NCI-H2029 treated with DMSO at 0.1 percent for 48 hours (cell line): ENCODE results near the gene PTF1A.

ENCODE experiments used
- DNase-seq: peaks from one replicate; lab custom pipeline; 2025; lab: John Stamatoyannopoulos, UW

The PTF1A gene, protein sequence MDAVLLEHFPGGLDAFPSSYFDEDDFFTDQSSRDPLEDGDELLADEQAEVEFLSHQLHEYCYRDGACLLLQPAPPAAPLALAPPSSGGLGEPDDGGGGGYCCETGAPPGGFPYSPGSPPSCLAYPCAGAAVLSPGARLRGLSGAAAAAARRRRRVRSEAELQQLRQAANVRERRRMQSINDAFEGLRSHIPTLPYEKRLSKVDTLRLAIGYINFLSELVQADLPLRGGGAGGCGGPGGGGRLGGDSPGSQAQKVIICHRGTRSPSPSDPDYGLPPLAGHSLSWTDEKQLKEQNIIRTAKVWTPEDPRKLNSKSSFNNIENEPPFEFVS

DNA sequence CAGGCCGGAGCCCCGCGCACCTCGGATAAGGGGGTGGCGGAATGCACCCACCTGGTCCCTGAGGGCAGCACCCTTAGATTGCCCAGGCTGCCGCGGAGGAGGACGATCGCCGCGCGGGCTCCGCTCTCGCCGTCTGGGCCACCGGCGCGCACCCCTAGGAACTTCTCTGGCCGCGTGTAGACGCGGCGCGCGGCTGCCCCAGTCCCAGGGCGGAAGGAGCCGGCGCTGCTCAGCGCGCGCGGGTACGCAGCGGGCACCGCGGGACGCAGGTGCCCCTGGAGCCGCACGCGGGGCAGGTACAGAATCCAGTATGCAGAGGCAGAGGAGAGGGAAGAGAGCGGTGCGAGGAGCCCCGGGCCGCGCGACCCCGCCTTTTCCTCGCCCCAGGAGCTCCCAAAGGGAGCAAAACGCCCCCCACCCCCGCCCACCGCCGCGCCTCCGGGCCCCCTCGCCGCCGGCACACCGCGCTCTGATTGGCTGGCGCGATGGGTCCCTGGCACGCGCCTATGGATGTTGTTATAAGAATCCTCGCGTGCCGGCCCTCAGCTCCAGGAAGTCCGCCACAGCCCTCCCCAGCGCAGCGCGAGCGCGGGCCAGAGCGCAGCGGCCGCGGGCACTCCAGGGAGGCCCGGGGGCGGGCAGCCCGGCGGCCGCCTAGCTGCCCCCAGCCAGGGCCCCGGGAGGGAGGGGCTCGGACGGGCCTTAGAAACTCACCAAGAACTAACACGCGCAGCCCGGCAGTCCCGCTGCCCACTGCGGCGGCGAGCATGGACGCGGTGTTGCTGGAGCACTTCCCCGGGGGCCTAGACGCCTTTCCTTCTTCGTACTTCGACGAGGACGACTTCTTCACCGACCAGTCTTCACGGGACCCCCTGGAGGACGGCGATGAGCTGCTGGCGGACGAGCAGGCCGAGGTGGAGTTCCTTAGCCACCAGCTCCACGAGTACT lies at the start of gene PTF1A:
Gene PTF1A, plus strand, starts transcription at position 549 of the 948 bp plus-strand sequence. Its CDS starts 219 bp downstream, at position 768.
- no peak for DNase-seq

DNA sequence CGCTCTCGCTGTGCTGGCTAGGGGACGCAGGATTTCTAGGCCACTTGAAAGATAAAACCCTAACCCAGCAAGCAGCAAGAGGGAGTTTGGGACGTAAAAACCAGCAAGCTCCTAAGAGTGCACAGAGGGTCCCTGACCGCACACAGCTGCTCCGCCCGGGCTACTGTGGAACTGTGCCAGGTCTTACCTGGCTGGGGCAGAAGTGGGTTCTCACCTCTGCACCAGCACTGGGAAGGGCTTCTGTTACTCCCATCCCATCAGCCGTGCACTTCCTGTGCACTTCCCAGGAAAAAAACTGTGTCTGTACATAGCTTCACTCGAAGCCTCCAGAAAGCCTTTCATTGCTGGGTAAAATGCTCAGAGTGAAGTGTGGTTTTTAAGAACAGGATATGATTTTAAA lies 45.9 kb upstream of the PTF1A start:
- no peak for DNase-seq

DNA sequence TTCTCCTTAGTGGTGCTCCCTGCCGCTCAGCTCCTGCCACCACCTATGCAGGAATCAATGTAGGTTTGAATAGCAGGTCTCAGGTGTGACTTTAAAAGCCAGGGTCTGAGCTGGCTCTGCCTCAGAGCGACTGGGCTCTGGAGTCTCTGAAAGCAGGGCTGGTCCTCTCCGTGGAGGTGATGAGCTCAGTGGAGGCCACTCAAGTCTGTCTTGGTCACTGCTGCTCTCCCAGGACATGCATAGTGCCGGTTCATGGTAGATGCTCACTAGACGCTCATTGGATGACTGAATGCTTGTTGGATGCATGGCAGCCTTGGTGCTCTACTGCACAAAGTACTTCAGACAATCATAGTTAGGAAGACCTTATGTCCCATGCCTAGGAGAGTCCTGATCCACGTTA lies 45.1 kb upstream of the PTF1A start:
- no peak for DNase-seq

DNA sequence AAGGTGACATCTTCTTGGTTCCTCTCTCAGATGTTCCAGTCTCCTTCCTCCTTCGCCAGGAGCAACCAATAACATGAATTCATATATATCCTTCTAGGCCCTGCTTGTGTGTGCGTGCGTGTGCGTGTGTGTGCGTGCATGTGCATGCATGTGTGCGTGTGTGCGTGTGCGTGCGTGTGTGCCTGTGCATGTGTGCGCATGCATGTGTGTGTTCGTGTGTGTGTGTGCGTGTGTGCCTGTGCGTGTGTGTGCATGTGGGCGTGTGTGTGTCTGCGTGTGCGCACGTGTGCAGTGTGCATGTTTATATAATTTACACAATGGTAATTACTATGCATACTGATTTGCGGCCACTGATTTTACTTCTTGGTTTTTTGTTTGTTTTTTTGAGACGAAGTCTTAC lies 43.9 kb upstream of the PTF1A start:
- no peak for DNase-seq

DNA sequence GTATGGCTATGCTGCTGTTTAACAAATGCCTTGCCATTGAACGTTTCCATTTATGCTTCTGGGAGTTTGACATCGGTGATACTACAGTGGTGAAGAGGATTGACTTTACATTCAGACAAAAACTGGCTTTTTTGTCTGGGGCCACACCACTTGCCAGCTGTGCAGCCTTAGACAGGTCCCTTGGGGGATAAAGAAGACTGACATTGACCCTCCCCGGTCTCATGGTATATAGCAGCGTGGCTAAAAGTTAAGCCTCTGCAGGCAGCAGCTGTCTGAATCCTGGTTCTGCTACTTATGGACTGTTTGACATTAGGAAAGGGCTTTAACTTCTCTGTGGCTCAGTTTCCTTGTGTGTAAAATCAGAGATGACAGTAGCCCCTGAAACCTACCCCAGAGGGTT lies 42.0 kb upstream of the PTF1A start:
- no peak for DNase-seq

DNA sequence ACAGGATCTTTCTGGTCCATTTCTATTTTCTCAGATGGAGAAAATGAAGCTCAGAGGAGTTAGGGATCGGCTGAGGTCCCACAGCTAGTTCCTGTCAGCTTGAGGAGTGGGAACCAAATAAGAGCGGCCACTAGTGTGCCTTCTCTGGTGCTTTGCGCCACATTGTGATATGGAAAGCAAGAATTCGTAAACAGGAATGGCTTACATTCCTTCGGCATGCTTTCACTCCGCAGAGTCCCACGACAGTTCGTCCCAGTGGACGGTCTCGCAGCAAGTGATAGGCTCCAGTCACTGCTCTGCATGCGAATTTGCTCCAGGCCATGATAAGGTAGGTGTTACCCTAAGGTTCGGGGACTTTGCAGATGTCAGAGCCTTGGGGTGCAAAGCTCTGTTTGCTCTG lies 41.5 kb upstream of the PTF1A start:
- DNase-seq: no peak

DNA sequence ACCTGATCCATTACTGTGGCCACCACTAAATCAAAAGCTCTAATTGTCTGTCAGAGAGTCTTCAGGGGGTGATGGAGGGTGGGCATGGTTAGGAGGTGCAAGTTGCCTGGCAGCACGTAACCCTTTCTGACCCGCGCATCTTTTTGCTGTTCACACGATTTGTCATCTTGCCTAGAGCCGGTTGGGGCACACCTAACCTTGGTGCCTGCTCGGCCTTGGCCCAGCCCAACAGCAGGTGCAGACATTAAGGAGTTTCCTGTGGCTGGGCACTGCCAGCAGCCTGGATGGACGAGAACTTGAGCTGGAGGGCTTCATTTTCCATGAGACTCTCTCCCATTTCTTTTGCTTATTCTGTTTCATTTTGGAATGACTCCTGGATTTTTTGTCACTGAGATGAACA lies 41.0 kb upstream of the PTF1A start:
- DNase-seq: no peak

DNA sequence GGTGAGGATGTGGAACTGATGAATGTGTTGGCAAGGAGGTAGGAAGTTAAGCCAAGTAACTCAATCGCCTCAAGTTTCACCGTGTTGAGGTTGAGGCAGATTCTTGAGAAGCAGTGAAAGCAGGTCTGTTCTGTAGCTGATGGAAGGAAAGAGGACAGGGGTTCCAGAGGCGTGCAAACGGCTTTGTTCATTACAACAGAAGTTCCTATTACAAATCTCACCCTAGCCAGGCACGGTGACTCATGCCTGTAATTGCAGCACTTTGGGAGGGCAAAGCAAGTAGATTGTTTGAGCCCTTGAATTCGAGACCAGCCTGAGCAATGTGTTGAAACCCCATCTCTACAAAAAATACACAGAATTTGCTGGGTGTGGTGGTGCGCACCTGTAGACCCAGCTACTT lies 36.9 kb upstream of the PTF1A start:
- DNase-seq: no peak

DNA sequence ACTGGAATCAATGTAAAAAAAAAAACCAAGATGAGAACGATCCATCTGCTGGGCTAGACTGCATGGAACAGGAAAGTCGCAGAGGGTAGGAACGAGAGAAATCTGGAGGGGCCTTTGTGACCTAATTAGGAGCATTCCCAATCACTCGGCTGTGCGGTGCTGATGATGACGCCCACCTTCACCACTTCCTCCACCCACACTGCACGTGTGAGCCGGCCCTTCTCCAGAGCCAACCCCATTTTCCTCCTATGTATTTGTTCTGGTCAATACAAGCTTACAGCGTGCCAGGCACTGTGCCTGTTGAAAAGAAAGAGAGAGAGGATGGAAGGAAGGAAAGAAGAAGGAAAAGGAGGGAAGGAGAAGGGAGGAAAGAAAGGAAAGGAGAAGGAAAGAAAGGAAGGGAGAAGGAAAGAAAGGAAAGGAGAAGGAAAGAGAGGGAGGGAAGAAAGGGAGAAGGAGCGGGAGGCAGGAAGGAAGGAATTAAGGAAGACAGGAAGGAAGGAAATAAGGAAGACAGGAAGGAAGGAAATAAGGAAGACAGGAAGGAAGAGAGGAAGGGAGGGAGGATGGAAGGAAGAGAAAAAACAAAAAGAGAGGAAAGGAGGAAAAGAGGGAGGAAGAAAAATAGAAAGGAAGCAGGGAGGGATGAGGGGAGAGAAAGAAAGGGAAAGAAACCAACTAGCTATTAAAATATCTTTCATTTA lies 35.5 kb upstream of the PTF1A start:
- DNase-seq: no peak

DNA sequence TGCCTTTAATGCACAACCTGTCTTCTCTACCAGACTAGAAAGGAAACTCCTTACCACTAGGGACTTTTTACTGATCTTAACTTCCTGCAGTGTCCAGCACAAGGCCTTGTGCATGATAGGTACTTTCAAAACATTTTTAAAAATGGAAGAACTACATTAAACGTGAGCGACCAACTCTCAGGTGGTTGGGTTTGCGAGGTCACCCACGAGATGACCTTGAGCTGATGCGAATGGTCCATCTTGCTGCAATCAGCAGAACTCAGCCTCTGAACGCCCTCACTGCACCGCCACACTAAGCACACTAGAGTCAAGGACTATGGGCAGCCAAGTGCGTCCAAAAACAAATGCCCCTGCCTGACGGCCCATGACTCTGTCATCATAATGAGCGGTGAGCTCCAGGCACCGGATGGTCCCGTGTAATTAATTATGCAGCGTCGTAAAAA lies 34.9 kb upstream of the PTF1A start:
- no peak for DNase-seq

DNA sequence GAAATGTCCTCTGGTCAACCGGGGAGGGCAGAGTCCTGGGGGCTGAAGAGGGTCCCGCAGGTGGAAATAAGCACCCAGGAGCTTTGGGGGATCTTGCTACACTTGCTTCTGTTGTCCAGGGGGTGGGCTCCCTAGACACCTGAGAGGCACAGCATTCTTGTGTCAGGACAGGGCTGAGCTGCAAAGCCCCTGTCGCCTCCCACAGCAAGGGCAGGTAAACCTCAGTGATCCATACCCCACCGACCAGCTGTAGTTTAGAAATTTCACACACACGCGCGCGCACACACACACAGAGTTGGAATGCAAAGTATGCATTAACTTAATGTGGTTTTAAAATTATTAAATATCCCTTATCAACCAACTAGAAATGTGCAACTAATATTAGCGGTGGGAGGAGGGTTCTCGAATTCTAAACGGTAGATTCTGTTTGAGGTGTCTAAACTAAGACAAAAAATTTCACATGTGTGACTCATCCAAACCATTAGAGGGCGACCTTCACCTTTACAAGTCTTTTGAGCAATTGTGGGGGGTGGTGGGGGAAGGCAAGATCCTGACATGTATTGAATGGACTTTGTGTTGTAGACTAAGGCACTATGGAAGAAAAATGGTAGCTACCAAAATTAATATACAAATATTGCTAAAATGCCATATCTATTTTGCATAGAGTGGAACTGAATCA lies 34.3 kb upstream of the PTF1A start:
- peak; percentile 13 for DNase-seq

DNA sequence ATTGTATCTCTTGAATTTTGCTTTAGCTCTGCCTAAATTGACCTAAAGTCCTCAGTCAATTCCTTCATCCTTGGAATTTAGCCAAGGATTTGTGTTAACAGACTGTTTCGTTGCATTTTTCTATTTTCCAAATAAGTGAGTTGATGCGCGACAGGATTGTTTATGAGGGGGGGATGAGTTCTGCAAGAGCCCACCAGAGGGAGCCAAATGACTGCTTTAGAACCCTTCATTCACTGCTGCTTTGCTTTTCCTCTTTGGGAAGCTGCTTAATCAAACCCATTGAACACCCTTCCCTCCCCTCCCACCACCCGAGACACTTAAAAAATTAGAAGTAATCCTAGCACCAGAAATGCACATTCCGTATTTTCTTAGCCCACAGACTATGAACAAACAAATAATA lies 33.7 kb upstream of the PTF1A start:
- DNase-seq: no peak

DNA sequence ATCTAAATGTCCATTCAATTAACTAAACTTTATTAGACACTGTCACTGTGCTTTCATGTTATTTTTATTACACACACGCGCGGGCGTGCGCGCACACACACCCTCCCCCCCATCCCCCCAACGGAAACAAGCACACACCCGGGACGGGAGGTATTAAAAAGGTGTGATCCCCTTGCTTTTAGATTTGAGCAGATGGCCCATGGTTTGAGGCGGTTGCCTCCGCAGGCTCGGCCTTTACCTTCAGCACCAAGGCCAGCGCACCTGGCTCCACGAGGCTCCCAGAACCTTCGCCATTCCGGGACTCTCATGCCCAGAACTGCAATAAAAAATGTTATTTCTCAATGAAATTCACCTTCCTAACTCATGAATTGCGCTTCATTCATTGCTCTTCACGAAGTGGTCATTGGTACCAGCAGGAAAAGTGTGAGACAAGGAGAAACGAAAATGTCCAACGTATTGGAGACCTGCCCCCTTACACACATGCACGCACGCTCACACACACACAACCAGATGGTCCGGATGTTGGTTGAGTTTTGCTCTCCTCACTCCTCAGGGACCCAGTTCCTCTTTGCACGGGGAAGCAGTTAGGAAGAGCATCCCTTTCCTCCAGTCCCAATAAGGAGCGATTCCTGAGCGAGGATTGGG lies 20.8 kb upstream of the PTF1A start:
- DNase-seq: no peak

DNA sequence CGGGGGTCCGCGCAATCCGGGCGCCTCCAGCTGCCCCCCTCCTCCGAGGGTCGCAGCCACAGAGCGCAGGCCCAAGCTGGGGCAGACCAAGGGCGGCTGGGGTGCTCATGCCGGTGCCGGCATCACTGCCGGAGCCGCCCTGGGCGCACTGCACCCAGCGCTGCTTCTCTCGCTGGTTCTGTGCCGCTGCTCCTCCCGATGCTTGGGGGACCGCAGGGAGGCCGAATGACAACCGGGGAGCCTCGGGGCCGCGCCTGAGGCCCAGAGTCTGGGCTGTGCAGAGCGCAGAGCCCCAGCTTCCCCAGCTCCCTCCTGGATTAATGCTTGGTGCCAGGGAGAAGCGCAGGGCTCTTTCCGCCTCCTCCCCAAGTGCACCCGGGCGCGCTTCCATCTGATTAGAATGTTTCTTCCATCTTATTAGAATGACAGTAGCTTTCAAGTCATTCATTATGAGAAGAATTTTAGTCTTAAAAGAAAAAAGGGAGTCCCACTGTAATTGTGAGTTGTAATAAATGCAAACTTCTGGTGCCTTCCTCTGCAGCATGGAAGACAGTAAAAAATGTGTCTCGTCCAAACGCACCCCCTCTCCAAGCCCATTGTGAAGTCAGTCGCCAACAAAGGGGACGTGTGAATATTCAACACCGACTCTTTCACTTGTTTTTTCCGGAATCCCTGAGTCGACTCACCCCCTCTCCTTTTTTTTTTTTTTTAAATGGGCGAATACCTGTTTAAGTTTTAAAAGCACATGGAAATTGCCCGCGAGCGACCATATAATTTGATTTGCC lies 19.5 kb upstream of the PTF1A start:
- no peak for DNase-seq

DNA sequence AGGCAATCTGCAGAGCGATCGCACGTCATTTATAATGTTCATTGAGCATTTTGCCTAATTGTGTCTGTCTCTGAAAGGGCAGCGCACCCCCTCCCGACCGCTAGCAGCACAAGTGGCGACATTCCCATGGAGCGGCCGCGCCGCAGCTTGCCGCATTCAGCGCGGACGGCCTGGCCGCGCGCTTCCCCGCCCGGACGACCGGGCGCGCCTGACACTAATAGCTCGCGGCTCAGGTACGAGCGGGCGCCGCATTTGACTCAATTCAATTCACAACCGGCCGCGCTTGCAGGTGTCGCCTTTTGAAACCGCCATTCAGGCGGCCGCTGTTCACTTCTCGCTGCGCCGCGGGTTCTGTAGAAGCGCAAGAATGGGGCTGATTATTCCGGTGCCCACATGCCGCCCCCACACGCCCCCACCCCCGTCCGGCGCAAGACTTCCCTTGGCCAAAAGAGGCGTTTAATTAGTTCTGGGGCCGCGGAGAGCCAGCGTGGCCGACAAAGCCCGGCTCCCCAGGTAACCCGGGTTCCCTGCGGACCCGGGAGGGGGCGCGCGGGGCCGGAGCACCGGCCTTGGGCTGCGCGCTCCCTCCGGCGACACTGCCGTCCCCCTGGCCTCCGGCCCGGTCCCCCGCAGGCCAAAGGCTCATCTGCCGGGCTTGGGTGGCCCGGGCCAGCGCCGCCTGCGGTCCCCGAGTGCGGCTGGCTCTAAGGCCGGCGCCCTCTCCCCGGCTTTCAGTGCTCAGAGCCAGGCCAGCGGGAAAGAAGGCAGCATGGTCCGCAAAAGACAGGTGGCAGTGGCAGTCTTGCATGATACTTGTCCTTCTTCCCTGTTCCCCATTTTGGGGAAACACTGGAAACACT lies 18.7 kb upstream of the PTF1A start:
- DNase-seq: no peak

DNA sequence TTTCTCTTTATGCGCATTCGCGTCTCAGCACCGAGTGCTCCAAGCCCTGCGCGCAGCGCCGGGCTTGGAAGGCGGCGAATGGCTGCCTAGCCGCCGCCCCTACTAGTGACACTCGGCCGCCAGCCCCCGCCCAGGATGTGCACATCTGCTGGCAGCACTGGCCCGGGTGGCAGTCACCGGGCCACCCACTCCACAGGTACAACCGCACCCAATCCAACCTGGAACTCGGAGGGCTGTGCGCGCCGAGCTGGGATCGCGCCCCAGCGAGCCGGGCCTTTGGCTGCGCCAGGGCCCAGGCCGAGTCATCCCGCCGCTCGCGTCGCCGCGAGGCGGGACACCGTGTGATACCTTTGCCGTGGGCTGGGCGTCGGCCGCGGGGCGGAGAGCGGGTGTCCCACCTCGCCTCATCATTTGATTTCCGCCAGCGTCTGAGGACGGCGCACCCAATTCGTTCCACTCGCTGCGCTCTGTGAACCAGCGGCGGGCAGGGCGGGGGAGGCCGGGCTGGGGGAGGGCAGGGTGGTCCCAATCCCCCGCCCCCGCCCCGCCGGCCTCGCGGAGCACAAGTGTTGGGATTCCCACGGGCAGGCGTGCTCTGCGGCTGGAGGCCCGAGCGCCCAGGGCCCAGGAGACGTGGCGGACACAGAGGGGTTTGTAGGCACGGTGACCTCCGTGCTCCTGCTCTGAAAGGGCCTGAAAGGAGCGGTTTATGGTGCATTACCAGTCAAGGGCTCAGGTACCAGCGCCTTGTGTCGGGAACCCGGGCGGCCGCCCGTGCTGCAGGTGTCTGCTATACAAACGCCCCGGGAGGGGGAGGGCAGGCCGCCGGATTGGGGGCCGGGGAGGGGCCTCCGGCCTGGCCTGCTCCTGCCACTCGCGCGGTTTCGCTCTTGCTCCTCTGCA lies 17.8 kb upstream of the PTF1A start:
- no peak for DNase-seq

DNA sequence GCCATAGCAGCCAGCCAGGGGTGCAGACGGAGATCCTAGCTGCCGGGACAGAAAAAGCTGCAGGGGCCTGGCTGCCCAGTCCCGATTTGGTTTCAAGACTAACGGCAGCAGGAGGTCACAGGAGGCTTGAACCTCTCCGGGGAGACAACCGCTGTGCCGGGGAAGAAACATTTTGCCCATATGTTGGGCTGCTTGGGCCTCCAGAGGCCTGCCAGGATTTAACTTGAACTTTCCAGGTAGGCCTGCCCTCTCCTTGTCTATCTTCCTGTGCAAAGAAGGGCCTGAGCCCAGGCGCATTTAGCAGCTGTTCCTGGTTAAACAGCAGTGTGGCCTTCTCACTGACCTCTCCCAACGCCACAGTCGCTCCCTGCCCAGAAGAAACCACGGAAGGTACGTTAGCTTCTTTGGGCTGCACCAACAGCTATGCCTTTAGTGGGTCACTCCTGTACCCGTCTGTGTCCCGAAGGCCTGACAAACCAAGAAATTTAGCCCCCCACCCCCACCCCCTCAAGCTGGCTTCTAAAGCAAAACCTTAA lies 17.1 kb upstream of the PTF1A start:
- no peak for DNase-seq

DNA sequence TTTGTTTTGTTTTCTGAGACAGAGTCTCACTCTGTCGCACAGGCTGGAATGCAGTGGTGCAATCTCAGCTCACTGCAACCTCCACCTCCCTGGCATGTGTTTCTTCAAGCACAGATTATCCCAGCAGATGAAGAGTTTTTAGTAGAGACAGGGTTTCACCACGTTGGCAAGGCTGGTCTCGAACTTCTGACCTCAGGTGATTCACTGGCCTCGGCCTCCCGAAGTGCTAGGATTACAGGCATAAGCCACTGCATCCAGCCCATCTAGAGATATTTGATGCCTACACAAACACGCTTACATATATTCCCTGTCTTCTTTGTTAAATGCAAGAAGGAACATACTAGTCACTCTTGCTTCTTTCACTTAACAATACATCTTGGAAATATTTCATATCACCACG lies 5.9 kb upstream of the PTF1A start:
- DNase-seq: no peak
